Small intestine (tissue), 7 donors: Measurements from ENCODE around the gene DENND4C. TPM values are rescaled to one million over a fixed set of nuclear protein-coding genes. Genes with fewer than 3 reads are reported as not detected.
"Not testable (repeated sequence)": the region's sequence is repeated elsewhere in the genome, so short reads cannot be mapped to it uniquely, and the experiment has no call there.

Source experiments
- DNase-seq, 2 donors: peaks; one replicate each; pipeline versions ENCODE4 v3.0.0 to v3.0.0-alpha.2; 2013
- FAIRE-seq: peaks from 2 replicates; lab custom pipeline; 2012; peaks lifted over from hg19 to GRCh38; lab: Jason Lieb, UNC
- H3K27ac ChIP-seq, 3 donors: one replicate each; pipeline ENCODE4 v1.5.1; 2013; ENCODE audit warnings: low read length in 2 of 3, mild to moderate bottlenecking in 2 of 3, control low read depth in 1 of 3, inconsistent platforms in 1 of 3, low read depth in 1 of 3, moderate library complexity in 1 of 3
- H3K27me3 ChIP-seq, 3 donors: one replicate each; pipeline ENCODE4 v1.6.1; 2013; ENCODE audit warnings: low read length in 3 of 3, inconsistent platforms in 1 of 3; ENCODE audit not compliant: control insufficient read depth in 3 of 3, insufficient read depth in 3 of 3
- H3K36me3 ChIP-seq, 3 donors: one replicate each; pipeline ENCODE4 v1.6.1; 2013; ENCODE audit warnings: low read length in 3 of 3, inconsistent platforms in 1 of 3, low read depth in 1 of 3, mild to moderate bottlenecking in 1 of 3, moderate library complexity in 1 of 3; ENCODE audit not compliant: control insufficient read depth in 3 of 3, insufficient read depth in 2 of 3
- H3K4me1 ChIP-seq, 3 donors: one replicate each; pipeline ENCODE4 v1.6.1; 2013; ENCODE audit warnings: low read length in 2 of 3, inconsistent platforms in 1 of 3, low read depth in 1 of 3, mild to moderate bottlenecking in 1 of 3, moderate library complexity in 1 of 3; ENCODE audit not compliant: control insufficient read depth in 3 of 3, insufficient read depth in 2 of 3
- H3K4me3 ChIP-seq, 3 donors: one replicate each; pipeline ENCODE4 v1.5.1; 2013; ENCODE audit warnings: low read length in 3 of 3, control low read depth in 1 of 3, inconsistent platforms in 1 of 3, low read depth in 1 of 3, mild to moderate bottlenecking in 1 of 3, moderate library complexity in 1 of 3
- H3K9me3 ChIP-seq, 2 donors: one replicate each; pipeline ENCODE4 v1.6.1; 2013; ENCODE audit warnings: low read depth in 1 of 2, low read length in 1 of 2; ENCODE audit not compliant: control insufficient read depth in 2 of 2, insufficient read depth in 1 of 2
- WGBS, 3 donors: extraction: QIAGEN DNeasy Blood & Tissue Kit; methylation state at CpG; one replicate each; pipeline ENCODE4 v1.1.7; 2013; 5-methylcytosine and 5-hydroxymethylcytosine counted together
- polyA plus RNA-seq, 4 donors: library from polyadenylated mRNA; stranded (reverse) in 3 of 4; unstranded in 1 of 4; fragments of 200-250 nt in 3 of 4; fragments of 120-200 nt in 1 of 4; gene quantifications; one replicate each; pipeline versions ENCODE4 v1.2.1 to v1.2.3, GENCODE V29; 2013
- donor health status: healthy with polysubstance abuse.
- donor health status: control.
- donor health status: control.
- donor health status: Bipolar disorder and iron deficiency.
- donor health status: healthy.

DENND4C gene
- polyA plus RNA-seq, 4 donors = 13.8 to 45.6 (median 17.7) TPM

GRCh38 chr9:19411316-19411715 is 180.8 kb downstream of the DENND4C start:
- H3K36me3 ChIP-seq = no peaks in the 10 kb centered on the region
- DNase-seq (no peak), FAIRE-seq (no peak)
- H3K27me3 ChIP-seq = no peaks in the 10 kb centered on the region
- no peak overlapping the region for H3K27ac ChIP-seq
- H3K4me1 ChIP-seq = peaks cover 0 to 5% (median 0%) of the 10 kb centered on the region in 3 donors
- no peak overlapping the region for H3K4me3 ChIP-seq
- WGBS, 3 donors = 87 to 90% (median 89%) methylated on average over 8 of the region's 8 CpGs
- H3K9me3 ChIP-seq = no peaks in the 10 kb centered on the region

DNA sequence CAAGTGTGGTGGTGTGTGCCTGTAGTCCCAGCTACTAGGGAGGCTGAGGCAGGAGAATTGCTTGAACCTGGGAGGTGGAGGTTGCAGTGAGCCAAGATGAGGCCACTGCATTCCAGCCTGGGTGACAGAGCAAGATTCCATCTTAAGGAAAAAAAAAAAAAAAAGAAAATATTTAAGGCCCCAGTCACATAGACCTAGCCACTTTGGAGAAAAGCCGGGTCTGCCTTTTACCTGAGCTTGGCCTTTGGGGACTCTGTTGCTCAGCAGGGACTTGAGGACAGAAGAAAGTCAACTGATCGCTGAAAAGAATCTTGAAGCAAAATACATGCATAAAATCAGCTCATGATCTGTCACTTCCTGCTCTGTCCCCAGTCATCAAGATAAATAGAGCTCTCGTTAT is 183.0 kb downstream of the DENND4C start:
- DNase-seq, H3K27ac ChIP-seq, H3K4me3 ChIP-seq, H3K9me3 ChIP-seq, H3K27me3 ChIP-seq, FAIRE-seq, H3K4me1 ChIP-seq, H3K36me3 ChIP-seq: not testable (repeated sequence)
- WGBS, 3 donors = 62 to 93% (median 76%) methylated on average over 3 of the region's 3 CpGs

DNA sequence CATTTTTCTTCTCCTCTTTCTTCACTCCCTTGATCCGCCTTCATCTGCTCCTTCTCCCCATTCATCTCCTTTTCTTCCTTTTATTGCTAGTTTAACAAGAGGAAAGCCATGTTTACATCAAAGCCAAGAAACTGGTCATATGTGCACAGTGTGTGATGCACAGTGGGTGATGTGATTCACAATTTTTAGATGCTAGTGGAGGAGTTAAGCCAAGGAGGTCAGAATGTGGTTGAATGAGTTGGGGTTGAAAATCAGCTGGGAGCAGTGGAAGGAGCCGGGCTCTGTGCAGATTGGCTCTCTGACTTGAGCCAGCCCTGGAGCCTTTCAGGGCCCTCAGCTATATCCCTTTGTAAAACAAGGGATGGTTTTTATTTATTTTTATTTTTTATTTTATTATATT is 185.7 kb downstream of the DENND4C start:
- DNase-seq (no peak), FAIRE-seq (no peak)
- Histone ChIP-seq H3K9me3 (no peaks in the 10 kb centered on the region), H3K4me1 (no peaks in the 10 kb centered on the region), H3K4me3 (no peak overlapping the region), H3K36me3 (no peaks in the 10 kb centered on the region), H3K27ac (no peak overlapping the region), H3K27me3 (no peaks in the 10 kb centered on the region)
- 97 to 100% (median 98%) methylated on average over 2 of the region's 2 CpGs for WGBS, 3 donors

- H3K4me3 ChIP-seq = no peak overlapping the region
- H3K27ac ChIP-seq = no peak overlapping the region
- no peak for FAIRE-seq
- H3K36me3 ChIP-seq = no peaks in the 10 kb centered on the region
- no peaks in the 10 kb centered on the region for H3K9me3 ChIP-seq
- DNase-seq = no peak
- H3K27me3 ChIP-seq = no peaks in the 10 kb centered on the region
- 76 to 88% (median 87%) methylated on average over 1 of the region's 1 CpG for WGBS, 3 donors
- no peaks in the 10 kb centered on the region for H3K4me1 ChIP-seq
Observed at GRCh38 chr9:19420877-19421276, 190.4 kb downstream of the DENND4C start.

Other genes starting within 250 kb of the DENND4C start
- gene SAXO1, start 197.5 kb upstream of the DENND4C start, polyA plus RNA-seq = under 1 TPM in 2 of 4 donors, not detected in 2; 0.01 TPM
- gene RRAGA, start 181.3 kb upstream of the DENND4C start, polyA plus RNA-seq = 10 to 100 TPM; 57.2 to 92.7 (median 64.9) TPM
- 1 to 10 TPM; 2.7 to 9.2 (median 3.8) TPM for gene HAUS6, start 127.8 kb upstream of the DENND4C start, polyA plus RNA-seq
- gene PLIN2, start 103.2 kb upstream of the DENND4C start, polyA plus RNA-seq = 100 to 1,000 TPM in 3 of 4 donors, 10 to 100 TPM in 1; 93.9 to 309 (median 206) TPM
- gene RPS6, start 149.5 kb downstream of the DENND4C start, polyA plus RNA-seq = 1,000 to 10,000 TPM; 1,868 to 4,030 (median 3,275) TPM
- gene ACER2, start 178.3 kb downstream of the DENND4C start, polyA plus RNA-seq = 1 to 10 TPM in 3 of 4 donors, under 1 TPM in 1; 0.45 to 4.9 (median 1.1) TPM